ENCODE results near the gene AHCYL2.

DNA sequence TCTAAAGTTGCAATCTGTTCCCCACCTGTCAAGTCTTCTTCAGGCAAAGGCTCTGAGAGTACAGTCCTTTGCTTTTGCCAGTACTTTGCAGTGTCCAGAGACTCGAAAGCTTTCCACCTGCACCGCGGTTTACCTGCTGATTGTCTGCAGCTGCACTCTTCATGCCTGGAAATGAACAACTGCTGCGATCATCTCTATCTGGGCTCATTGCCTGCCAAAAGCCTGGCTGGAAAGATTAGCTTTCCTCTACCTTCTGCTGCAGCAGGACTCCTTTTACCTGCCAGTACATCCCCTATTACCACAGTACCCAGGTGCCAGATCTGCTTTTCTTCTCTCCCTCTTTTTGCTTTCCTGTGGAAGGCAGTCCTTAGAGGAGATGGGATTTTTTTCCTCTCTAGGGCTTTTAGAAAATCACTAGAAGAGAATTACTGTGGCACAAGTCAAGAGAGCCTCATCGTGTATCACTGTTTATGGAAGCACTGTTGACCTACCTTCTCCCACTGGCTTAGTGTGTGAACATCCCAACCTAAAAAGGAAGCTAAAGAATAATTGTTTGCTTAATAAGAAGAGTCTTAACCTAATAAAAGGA lies 211.6 kb downstream of the AHCYL2 start:
- TF ChIP-seq, protein P1, sequence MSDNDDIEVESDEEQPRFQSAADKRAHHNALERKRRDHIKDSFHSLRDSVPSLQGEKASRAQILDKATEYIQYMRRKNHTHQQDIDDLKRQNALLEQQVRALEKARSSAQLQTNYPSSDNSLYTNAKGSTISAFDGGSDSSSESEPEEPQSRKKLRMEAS (IDR thresholded peaks at IDR 0.05) = no peak
- TF ChIP-seq TAF1 (conservative IDR thresholded peaks at IDR 0.05) (no peak), EGR1 (IDR thresholded peaks at IDR 0.05; ENCODE audit: low read depth in 2 of 2) (no peak)
- TF ChIP-seq, protein P2, sequence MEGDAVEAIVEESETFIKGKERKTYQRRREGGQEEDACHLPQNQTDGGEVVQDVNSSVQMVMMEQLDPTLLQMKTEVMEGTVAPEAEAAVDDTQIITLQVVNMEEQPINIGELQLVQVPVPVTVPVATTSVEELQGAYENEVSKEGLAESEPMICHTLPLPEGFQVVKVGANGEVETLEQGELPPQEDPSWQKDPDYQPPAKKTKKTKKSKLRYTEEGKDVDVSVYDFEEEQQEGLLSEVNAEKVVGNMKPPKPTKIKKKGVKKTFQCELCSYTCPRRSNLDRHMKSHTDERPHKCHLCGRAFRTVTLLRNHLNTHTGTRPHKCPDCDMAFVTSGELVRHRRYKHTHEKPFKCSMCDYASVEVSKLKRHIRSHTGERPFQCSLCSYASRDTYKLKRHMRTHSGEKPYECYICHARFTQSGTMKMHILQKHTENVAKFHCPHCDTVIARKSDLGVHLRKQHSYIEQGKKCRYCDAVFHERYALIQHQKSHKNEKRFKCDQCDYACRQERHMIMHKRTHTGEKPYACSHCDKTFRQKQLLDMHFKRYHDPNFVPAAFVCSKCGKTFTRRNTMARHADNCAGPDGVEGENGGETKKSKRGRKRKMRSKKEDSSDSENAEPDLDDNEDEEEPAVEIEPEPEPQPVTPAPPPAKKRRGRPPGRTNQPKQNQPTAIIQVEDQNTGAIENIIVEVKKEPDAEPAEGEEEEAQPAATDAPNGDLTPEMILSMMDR (IDR thresholded peaks at IDR 0.05; ENCODE audit: low read depth, low read length, missing input control) = no peak
